ENCODE data around the gene TARDBP. TPM values are rescaled to one million over a fixed set of nuclear protein-coding genes. Genes with fewer than 3 reads are reported as not detected.

The TARDBP gene
- total RNA-seq, 1 experiment from 2014 or later: 207 TPM

GRCh38 chr1:11024874-11025203 lies 12.4 kb downstream of the TARDBP start:
- no peaks in the 10 kb centered on the region for H3K4me1 ChIP-seq (ENCODE audit: insufficient read depth, low read length)
- H3K27me3 Mint-ChIP-seq (ENCODE audit: low read depth): no peaks in the 10 kb centered on the region
- no peak overlapping the region for H3K27ac ChIP-seq (ENCODE audit: insufficient read length, low read depth, low read length)
- H2BK20ac ChIP-seq (ENCODE audit: low read depth, low read length, poor library complexity, severe bottlenecking): no peak overlapping the region
- H3K79me1 ChIP-seq (ENCODE audit: insufficient read depth, low read depth, low read length, poor library complexity, severe bottlenecking): peaks cover 2% of the 10 kb centered on the region
- H3K18ac ChIP-seq (ENCODE audit: insufficient read length, low read depth, low read length): no peak overlapping the region
- no peaks in the 10 kb centered on the region for H3K79me2 ChIP-seq (ENCODE audit: insufficient read depth, low read length)
- no peaks in the 10 kb centered on the region for H3K23me2 ChIP-seq (ENCODE audit: insufficient read length, low read depth, low read length, poor library complexity, severe bottlenecking)
- no peak overlapping the region for H3T11ph ChIP-seq (ENCODE audit: low read length)
- no peak overlapping the region for H3K23ac ChIP-seq (ENCODE audit: insufficient read length, low read depth, low read length)
- no peak overlapping the region for H3K4me2 ChIP-seq (ENCODE audit: insufficient read depth, insufficient read length, low read length)
- H3K36me3 Mint-ChIP-seq (ENCODE audit: insufficient read depth in 1 of 3, low read depth in 3 of 3): peaks cover 39 to 89% (median 74%) of the 10 kb centered on the region in 3 experiments; a peak in 6 of 7 replicates
- H2BK12ac ChIP-seq (ENCODE audit: insufficient read length, low read depth, low read length): no peak overlapping the region
- H2AK5ac ChIP-seq (ENCODE audit: insufficient read length, low read length): no peak overlapping the region
- H3K9me3 Mint-ChIP-seq: no peaks in the 10 kb centered on the region
- H3K4me1 Mint-ChIP-seq: peaks cover 0 to 19% of the 10 kb centered on the region in 2 experiments; a peak in 2 of 4 replicates
- no peak overlapping the region for H2BK120ac ChIP-seq (ENCODE audit: low read depth, low read length, poor library complexity, severe bottlenecking)
- H4K8ac ChIP-seq (replicated peaks; ENCODE audit: insufficient read length, low read depth, low read length): no peak overlapping the region
- H3K27ac Mint-ChIP-seq: no peak overlapping the region
- H4K91ac ChIP-seq (ENCODE audit: insufficient read length, low read depth, low read length): no peak overlapping the region
- H3K27me3 ChIP-seq (ENCODE audit: insufficient read depth, low read length): no peaks in the 10 kb centered on the region
- no CpG with 5 or more reads among the region's 2 CpGs for WGBS (ENCODE audit: extremely low coverage, insufficient read length, low lambda C conversion rate)
- no peak overlapping the region for H3K14ac ChIP-seq (ENCODE audit: insufficient read depth, low read length)
- no peak for TF ChIP-seq CTCF (conservative IDR thresholded peaks at IDR 0.05)
- H3K56ac ChIP-seq (ENCODE audit: insufficient read length, low read depth, low read length): no peak overlapping the region
- no peaks in the 10 kb centered on the region for H3K9me3 ChIP-seq (ENCODE audit: control insufficient read depth, low read depth, low read length)
- DNase-seq: no peak
- H3K4me3 Mint-ChIP-seq: no peak overlapping the region
- no peak overlapping the region for H2AFZ ChIP-seq (ENCODE audit: low read length)
- no peaks in the 10 kb centered on the region for H4K20me1 ChIP-seq (ENCODE audit: control insufficient read depth, insufficient read depth, insufficient read length)
- no peak overlapping the region for H3K9ac ChIP-seq (ENCODE audit: extremely low read depth, insufficient read length, low read length)
- no peak overlapping the region for H2BK5ac ChIP-seq (ENCODE audit: insufficient read length, low read length)
- no peak overlapping the region for H2BK15ac ChIP-seq (ENCODE audit: low read depth, low read length)
- no peak overlapping the region for H4K5ac ChIP-seq (ENCODE audit: insufficient read length, low read depth, low read length)
- H3K4ac ChIP-seq (ENCODE audit: low read depth, low read length): no peak overlapping the region

Measured in H9 (cell line).